KOPT-K1 (cell line): ENCODE data around the gene CEP57.
"Not testable (repeated sequence)": the region's sequence is repeated elsewhere in the genome, so short reads cannot be mapped to it uniquely, and the experiment has no call there.

Experiments
- H3K27ac ChIP-seq: fragments of 200-600 bp; sonication (generic); 2 replicates; pipeline ENCODE4 v1.5.1; 2016; ENCODE audit warnings: antibody characterized with exemption, mild to moderate bottlenecking, low read depth, low read length; ENCODE audit not compliant: poor library complexity, severe bottlenecking
- H3K36me3 ChIP-seq: fragments of 200-600 bp; sonication (generic); 2 replicates; pipeline ENCODE4 v1.5.1; 2017; ENCODE audit warnings: antibody characterized with exemption, mild to moderate bottlenecking, low read length, moderate library complexity; ENCODE audit not compliant: insufficient read depth
- H3K9me3 ChIP-seq: fragments of 200-600 bp; sonication (generic); 2 replicates; pipeline ENCODE4 v1.5.1; 2017; ENCODE audit warnings: antibody characterized with exemption, low read length, mild to moderate bottlenecking; ENCODE audit not compliant: insufficient read depth, poor library complexity, severe bottlenecking

Gene CEP57

DNA sequence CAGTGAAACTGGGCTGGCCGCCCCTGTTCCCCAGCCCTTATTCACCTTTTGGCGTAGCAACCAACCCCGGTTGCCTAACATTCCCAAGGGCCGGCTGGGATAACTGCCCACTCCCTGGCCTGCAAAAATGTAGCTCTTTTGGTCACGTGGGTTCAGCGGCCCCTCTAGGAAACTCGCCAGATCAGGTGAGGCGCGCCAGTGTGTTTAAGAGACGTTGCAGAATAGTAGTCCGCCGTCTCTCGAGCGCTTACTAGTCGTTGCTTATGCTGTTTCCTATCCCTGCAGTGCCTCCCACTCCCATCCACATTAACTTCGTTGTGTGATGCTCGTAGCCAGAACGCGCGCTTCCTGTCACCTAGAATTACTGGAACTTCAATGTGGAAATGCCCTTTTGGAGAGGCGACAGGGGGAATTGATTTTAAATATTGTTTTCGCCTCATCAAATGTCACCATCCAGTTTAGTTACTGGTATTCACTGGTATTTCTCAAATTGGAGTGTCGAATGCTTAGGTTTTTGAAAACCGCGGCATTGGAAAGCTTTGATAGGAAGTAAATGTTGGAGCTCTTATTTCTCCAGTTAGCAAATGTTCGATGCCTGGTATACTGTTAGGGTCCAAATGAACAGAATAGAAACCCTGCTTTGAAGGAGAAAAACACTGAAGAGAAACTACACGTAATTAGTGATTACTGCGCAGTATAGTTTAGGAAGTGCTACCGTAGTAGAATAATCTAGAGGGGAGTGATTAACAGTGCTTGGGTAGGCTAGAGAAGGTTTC is 823 bp downstream of the CEP57 start:
- H3K27ac ChIP-seq, result peak overlapping the region; percentile 90
- no peaks in the 10 kb centered on the region for H3K9me3 ChIP-seq
- peaks cover 37% of the 10 kb centered on the region for H3K36me3 ChIP-seq

DNA sequence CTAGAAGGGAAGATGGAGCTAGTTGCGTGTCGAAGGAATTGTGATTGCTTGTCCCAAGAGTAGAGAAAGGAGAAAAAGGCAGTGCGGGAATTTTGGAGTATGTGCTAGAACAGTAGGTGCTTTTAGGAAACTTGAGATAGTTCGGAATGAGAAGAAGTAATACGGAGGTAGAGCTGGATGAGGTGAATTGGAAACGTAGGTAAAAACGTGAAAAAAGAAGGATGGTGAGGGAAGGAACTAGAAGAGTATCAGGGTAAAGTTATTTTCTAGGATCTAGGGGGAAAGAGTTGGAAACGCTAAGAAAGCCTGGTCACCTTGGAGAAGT is 1.4 kb downstream of the CEP57 start:
- Histone ChIP-seq H3K36me3 (peaks cover 34% of the 10 kb centered on the region), H3K9me3 (no peaks in the 10 kb centered on the region), H3K27ac (peak overlapping the region; percentile 90)

DNA sequence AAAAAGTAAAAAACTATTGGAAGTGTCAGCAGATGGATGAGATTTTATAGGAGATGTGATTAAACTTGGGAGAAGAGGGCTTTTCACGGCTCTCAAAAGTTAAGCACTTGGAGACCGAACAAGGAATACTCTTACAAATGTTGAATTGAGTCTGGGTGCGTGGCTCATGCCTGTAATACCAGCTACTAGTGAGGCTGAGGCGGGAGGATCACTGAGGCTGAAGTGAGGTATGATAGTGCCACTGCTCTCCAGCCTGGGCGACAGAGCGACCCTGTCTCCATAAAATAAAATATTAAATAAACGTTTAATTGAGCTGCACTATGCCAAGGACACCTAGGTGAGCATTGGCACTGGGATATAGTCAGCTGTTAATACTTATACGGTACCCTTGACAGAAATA is 1.9 kb downstream of the CEP57 start:
- Histone ChIP-seq H3K9me3 (no peaks in the 10 kb centered on the region), H3K36me3 (peaks cover 28% of the 10 kb centered on the region), H3K27ac (peak overlapping the region; percentile 90)

DNA sequence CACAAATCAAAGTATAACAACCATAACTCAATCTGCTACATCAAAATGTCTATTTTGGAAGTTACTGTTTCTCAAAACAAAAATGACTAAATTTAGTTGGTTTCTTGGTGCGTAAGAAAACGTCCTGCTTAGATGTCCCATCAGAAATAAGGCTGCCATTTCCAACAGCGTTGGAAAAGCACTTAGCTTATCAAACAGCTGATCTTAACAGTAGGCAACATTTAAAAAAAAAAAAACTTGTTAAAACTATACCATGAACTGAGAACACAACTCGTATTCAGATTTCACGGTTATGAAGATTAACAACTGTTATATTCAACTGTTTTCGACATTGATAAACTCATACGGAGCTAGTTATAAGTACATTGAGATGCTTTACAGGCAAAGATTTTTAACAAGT is 2.4 kb downstream of the CEP57 start:
- Histone ChIP-seq H3K27ac (peak overlapping the region; percentile 90), H3K9me3 (no peaks in the 10 kb centered on the region), H3K36me3 (peaks cover 23% of the 10 kb centered on the region)

DNA sequence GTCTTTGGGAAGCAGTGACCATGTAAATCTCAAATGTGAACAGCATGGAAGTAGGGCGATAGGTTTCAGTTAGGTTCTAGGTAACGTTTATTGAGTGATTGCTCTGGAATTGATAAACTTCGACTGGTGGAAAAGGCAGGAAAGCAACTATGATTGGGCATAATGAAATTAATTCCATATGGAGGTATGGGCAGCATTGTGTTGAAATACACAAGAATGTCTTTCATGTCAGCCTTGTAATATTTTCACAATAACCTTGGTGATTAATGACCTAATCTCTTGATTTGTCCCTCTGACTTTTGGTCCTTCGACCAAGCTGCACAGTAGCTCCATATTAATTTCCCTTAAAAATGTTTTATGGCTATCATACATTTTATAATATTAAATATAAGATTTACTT is 2.8 kb downstream of the CEP57 start:
- Histone ChIP-seq H3K36me3 (peaks cover 21% of the 10 kb centered on the region), H3K27ac (no peak overlapping the region)

DNA sequence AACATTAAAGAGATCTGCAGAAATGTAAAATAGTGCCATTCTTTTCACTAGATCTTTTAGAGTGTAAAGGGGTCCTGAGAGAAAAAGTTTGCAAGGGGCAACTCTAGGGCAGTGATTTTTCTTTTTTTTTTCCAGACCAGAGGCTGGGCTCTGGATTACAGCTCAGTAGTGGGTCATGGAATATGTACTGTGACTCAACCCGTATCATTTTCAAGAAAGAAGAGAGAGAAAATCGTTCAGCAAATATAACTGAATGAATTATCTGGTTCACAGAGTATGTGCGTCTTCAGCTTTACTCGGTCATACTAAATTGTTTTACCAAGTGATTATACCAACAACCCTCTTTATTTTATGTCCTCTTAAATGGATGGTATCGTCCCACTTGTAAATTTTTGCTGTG is 3.8 kb downstream of the CEP57 start:
- H3K36me3 ChIP-seq, result peaks cover 24% of the 10 kb centered on the region
- no peak overlapping the region for H3K27ac ChIP-seq
- H3K9me3 ChIP-seq, result no peaks in the 10 kb centered on the region

More for the DNA sequence above, 2.8 kb downstream of the CEP57 start:
- H3K9me3 ChIP-seq, result no peaks in the 10 kb centered on the region

DNA sequence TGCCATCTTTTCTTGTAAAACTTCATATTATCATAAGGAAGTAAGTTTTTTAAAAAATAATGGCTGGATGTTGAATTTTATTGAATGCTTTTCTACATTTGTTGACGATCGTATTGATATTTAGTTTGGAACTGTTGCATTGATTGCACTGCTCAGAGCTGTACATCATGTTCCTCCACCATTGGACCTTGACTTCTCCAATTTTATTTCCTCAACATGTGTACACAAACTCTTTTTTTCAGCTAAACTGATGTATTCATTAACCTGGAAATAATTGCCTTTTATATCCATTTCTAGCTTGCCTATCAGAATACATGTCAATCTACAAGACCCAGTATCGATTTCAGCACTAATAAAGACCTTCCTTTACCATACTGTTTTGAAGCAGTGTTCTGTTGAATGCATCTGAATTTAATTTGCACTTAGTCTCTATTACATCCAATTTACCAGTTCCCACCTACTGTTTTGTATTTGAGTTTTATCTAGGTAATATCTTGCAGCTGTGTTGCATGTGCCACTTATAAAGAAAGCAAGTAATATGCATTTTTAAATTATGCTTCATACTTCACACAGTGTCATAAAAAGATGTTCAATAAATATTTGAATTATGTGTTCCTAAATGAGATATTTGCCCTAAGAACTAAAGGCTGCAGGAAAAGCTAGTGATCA is 5.5 kb downstream of the CEP57 start:
- Histone ChIP-seq H3K36me3 (peaks cover 41% of the 10 kb centered on the region), H3K27ac (no peak overlapping the region)

DNA sequence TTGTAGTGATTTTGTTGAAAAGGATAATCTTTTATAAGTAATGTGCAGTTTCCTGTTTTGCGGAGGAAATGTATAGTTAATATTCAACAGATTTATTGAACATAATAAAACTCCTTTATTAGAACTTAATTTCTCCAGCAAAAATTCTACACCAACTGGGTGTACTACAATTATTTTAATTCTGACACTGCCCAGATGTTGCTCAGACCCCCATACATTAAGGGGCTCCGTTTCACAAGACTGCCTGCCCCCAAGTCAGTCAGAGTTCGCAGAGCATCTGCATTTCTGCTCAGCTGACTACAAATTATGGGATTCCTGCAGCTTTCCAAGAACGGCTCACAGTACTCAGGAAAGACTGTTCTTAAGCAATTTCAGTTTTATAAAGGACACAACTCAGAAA is 6.2 kb downstream of the CEP57 start:
- Histone ChIP-seq H3K9me3 (no peaks in the 10 kb centered on the region), H3K27ac (no peak overlapping the region), H3K36me3 (peaks cover 48% of the 10 kb centered on the region)

More for the DNA sequence above, 5.5 kb downstream of the CEP57 start:
- no peaks in the 10 kb centered on the region for H3K9me3 ChIP-seq

DNA sequence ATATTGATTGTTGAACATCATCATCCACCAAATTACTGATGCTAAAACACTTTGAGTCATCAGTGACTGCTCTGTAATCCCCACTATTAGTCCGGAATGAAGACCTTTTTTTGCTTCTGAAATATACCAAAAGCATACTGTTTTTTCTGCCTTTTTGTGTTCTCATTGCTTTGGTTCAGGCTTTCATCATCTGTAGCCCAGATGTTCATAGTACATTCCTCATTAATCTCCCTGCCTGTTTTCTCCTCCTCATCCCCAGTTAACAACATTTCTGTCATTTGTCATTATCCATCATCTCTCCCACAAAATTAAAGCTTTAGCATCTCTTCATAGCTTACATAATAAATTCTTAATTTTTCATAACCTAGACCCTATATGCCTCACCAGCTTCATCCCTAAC is 9.2 kb downstream of the CEP57 start:
- Histone ChIP-seq H3K9me3 (no peaks in the 10 kb centered on the region), H3K27ac (no peak overlapping the region), H3K36me3 (peaks cover 68% of the 10 kb centered on the region)

DNA sequence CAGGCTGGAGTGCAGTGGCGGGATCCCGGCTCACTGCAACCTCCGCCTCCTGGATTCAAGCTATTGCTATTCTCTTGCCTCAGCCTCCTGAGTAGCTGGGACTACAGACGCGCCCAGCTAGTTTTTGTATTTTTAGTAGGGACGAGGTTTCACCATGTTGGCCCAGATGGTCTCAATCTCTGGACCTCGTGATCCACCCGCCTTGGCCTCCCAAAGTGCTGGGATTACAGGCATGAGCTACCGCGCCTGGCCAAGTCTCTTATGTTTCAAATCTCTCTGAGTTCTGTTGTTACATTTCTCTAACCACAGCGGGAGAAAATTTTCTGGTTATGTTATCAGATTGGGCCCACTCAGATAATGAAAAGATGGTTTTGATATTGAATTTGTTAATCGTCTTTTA is 10.1 kb downstream of the CEP57 start:
- Histone ChIP-seq H3K9me3 (no peaks in the 10 kb centered on the region), H3K36me3 (peaks cover 75% of the 10 kb centered on the region), H3K27ac (no peak overlapping the region)

DNA sequence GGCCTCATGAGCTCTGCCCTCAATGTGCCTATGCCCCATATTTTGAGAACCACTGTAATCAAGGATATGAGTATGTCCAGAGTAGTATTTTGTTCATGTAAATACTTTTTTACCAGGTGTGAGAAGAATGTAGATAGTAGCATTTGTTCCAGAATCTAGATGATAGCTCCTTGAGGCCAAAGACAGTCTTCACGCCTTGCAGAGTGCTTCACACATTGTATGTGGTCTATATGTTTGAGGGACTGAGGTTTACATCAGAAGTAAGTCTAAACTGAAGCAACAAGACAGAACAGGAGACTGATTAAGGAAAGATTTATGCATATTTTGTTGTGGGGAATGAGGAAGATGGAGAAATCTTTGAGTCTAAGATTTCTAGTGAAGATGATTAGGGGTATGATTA is 12.5 kb downstream of the CEP57 start:
- Histone ChIP-seq H3K36me3 (peaks cover 88% of the 10 kb centered on the region), H3K9me3 (peaks cover 19% of the 10 kb centered on the region), H3K27ac (no peak overlapping the region)

DNA sequence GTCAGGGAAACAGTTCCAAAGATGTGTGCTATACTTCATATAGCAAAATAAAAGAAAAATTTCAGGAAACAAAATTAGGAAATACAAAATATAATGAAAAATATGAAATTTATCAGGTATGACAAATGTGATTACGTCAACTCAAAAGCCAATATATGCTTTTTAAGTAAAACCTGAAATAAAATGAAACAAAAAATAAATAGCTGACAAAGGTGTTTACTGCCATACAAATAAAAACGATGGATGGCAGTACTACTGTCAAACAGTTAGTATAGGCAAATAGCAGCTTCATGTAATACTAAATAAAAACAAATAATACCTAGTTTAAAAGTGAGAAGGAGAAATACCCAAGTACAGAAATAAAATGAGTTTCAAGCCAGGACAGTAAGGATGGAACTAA is 13.7 kb downstream of the CEP57 start:
- H3K27ac ChIP-seq, result no peak overlapping the region
- peaks cover 86% of the 10 kb centered on the region for H3K36me3 ChIP-seq
- peaks cover 19% of the 10 kb centered on the region for H3K9me3 ChIP-seq

DNA sequence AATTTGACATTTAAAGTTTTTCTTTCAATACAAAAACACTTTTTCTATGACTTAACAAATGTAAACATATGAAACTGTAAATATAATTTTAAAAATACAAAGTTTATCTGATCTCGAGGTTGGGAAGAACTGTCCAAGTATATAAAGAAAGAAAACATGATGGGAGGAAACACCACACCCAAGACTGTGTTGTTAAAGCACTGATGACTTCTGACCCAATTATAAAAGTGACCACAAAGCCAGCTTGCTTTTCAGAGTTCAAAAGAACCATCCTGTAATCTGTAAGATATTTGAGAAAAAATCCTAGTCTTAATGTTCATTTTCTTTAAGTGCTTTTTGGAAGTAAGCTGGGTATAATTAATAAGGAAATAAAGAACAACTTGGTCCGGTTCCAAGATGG is 15.6 kb downstream of the CEP57 start:
- Histone ChIP-seq H3K36me3 (peaks cover 67% of the 10 kb centered on the region), H3K9me3 (peaks cover 19% of the 10 kb centered on the region), H3K27ac (no peak overlapping the region)

DNA sequence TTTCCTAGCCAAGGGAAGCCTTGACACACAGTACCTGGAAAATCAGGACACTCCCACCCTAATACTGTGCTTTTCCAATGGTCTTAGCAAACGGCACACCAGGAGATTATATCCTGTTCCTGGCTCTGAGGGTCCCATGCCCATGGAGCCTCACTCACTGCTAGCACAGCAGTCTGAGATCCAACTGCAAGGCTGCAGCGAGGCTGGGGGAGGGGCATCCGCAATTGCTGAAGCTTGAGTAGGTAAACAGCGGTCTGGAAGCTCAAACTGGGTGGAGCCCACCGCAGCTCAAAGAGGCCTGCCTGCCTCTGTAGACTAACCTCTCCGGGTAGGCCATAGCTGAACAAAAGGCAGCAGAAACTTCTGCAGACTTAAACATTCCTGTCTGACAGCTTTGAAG is 16.2 kb downstream of the CEP57 start:
- H3K27ac ChIP-seq, result not testable (repeated sequence)
- peaks cover 19% of the 10 kb centered on the region for H3K9me3 ChIP-seq
- peaks cover 61% of the 10 kb centered on the region for H3K36me3 ChIP-seq

DNA sequence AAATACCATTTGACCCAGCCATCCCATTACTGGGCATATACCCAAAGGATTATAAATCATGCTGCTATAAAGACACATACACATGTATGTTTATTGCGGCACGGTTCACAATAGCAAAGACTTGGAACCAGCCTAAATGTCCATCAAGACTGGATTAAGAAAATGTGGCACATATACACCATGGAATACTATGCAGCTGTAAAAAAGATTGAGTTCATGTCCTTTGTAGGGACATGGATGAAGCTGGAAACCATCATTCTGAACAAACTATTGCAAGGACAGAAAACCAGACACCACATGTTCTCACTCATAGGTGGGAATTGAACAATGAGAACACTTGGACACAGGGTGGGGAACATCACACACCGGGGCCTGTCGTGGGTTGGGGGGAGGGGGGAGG is 20.8 kb downstream of the CEP57 start:
- Histone ChIP-seq H3K9me3 (peaks cover 18% of the 10 kb centered on the region), H3K36me3 (peaks cover 50% of the 10 kb centered on the region)
- H3K27ac ChIP-seq, result not testable (repeated sequence)

DNA sequence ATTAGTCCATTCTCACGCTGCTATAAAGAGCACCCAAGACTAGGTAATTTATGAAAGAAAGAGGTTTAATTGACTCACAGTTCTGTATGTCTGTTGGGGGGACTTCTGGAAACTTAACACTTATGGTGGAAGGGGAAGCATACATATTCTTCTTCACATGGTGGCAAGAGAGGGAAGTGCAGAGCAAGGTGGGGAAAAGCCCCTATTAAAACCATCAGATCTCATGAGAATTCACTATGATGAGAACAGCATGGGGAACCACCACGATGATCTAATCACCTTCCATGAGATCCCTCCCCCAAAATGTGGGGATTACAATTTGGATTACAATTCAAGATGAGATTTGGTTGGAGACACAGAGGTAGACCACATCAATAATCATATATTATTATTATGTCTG is 25.7 kb downstream of the CEP57 start:
- Histone ChIP-seq H3K9me3 (no peaks in the 10 kb centered on the region), H3K36me3 (peaks cover 84% of the 10 kb centered on the region), H3K27ac (no peak overlapping the region)
